Left cardiac atrium (tissue), 4 donors: Measurements from ENCODE around the gene GMDS. TPM values are rescaled to one million over a fixed set of nuclear protein-coding genes. Genes with fewer than 3 reads are reported as not detected.
A peak's percentile ranks its signal among the peaks of the same experiment; 100 is the strongest.

Experiments used
- ATAC-seq, 2 donors: fragments of 200-7000 bp; cut with Tn5 transposase; one replicate each; pipeline ENCODE4 v1.9.1; 2020; ENCODE audit warnings: mild to moderate bottlenecking in 2 of 2, moderate library complexity in 2 of 2
- DNase-seq: peaks from one replicate; pipeline ENCODE4 v3.0.0-alpha.2; 2020
- intact Hi-C, 2 donors: fragments of 100-400 bp; cut with DNase I; formaldehyde crosslinking; loops; one replicate each; pipeline versions ENCODE4 v1.14.1 to v1.15.1; 2022 to 2023
- total RNA-seq, 2 donors: library from RNA; stranded (reverse); fragmentation: NEBNext Ultra II Directional; extraction: Animal tissue kit (Norgen Biotek cat#: 25700); gene quantifications; one replicate each; pipeline ENCODE4 v1.2.1, GENCODE V29; 2021
- donor health status: DM: no; HTN: yes; CAD: no.
- donor health status: DM: no; HTN: yes; CAD: no; lungs with severe emphysema.
- donor health status: DM: yes; HTN: yes; CAD: no.
- donor health status: Dilated cardiomyopathy.

Gene GMDS
- total RNA-seq, 2 donors from 2014 or later: 8.4 to 20.8 TPM

DNA sequence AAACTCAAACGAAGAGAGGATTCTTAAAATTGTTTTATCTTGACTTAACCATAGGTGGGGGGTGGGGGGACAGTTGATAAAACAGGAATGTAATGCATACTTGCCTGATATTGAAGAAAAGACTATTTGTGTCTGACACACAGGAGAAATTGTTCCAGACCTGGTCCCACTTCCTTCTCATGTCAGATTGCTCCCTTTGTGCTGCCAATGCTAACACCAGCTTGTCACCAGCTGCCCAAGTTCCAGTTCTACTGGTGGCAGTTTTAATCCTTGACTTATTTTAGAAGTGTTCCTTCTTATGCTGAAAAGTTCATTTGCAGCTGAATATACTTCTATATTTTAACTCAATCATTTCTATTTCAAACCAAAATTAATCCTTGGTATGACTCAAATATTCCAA is 127.3 kb downstream of the GMDS start:
- intact Hi-C loops: no loop called here
- no peak for ATAC-seq
- DNase-seq: no peak

DNA sequence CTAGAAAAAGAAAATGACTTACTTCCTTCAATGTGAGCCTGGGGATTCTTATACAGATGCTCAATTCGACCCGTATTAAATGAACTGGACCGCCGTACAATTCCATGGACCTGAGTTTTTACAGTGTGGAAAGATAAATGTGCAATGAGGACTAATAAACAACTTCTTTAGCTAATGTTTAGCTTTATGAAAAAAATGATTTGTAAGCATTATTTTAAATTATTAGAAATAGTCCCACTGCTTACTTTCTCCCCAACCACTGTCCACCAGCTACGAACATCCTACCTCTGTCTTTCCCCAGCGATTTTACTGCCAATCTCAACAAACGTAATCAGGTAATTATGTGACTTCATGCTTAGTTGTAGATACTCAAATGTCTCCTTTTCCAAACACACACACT is 128.0 kb downstream of the GMDS start:
- intact Hi-C loops: no loop called here
- DNase-seq: no peak
- ATAC-seq: no peak

DNA sequence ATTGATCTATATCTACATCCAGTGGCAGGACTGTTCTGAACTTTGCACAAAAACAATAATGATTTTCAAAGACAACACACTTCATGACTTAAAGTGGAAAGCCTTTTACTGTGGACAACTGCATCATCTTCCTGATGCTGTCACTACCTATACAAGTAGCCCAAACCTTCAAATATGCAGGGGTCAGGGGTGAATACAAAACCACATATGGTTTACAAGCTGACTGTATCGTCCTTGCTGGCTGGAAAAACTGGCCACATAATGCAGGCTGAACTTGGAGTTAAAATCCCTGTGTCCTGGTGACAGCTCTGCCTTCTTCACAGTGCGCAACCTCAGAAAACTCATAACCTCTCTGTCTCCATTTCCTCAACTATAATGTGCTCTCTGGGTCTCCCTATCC is 128.9 kb downstream of the GMDS start:
- intact Hi-C loops: no loop called here
- no peak for ATAC-seq
- no peak for DNase-seq

DNA sequence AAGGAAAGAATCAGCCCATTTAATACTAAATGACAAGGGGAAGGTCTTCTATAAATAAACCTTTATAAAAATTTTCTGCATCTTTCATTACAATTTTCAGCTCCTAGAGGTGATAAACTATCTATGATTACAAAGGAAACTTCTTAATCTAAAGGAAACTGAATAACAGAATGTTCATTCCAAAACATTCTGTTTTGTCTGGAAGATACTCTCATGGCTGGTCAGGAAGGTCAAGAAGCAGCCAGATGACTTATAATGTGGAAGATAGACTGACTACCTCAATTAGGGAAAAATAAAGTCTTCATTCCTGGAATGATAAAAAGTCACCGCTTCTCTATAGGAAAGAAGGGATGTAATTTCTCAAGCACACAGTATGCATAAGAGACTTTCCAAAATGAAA is 131.3 kb downstream of the GMDS start:
- intact Hi-C loops: loop anchor here in 1 of 2 donors (5.0 kb wide), 1 partner anchor 73 kb away; no protein-coding TSS in a partner anchor
- no peak for DNase-seq
- ATAC-seq: no peak

DNA sequence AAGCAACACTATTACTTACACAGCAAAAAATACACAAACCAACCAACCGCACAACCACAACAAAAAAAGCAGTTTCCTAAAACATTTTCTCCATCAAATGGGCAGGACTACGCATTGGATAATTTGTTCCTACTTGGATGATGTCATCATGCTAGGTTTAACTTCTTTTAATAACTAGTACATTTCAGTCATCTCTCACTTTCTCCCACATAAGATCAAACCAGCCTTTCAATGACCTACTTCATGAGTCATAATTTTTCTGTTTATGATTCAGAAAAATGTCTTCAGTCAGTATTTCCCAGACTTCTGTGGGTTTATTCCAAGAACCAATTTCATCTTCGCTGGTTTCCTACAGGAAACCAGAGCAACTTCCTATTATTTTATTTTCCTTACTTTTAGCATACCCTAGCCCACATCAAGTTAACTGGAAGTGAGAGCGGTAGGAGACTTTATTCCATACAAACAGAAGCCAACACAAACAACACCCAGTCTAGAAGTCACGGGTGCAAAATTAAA is 134.2 kb downstream of the GMDS start:
- intact Hi-C loops: loop anchor here in 1 of 2 donors (5.0 kb wide), 1 partner anchor 76 kb away; no protein-coding TSS in a partner anchor

DNA sequence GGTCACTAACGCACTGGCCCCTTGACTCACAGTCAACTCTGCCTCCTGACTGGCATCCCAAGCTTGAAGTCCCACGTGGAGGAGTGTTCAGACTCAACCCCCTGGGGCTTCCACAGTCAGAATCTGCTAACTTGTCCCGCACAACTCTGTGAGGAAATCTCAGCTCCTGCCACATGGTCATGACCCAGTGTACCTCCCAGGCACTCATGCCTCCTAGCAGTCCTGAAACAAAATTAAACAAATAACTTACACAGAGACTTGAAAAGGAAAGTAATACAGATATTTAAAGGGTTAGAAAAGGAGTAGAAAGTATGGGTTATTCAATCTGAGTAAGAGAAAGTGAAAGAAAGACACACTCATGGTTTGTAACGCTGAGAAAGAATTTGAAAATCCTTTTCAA is 134.9 kb downstream of the GMDS start:
- DNase-seq (no peak), ATAC-seq (no peak)
- intact Hi-C loops: loop anchor here in 1 of 2 donors (5.0 kb wide), 1 partner anchor 77 kb away; no protein-coding TSS in a partner anchor

More for the DNA sequence above, 134.2 kb downstream of the GMDS start:
- ATAC-seq (peak; percentile 57 to 80), DNase-seq (no peak)

DNA sequence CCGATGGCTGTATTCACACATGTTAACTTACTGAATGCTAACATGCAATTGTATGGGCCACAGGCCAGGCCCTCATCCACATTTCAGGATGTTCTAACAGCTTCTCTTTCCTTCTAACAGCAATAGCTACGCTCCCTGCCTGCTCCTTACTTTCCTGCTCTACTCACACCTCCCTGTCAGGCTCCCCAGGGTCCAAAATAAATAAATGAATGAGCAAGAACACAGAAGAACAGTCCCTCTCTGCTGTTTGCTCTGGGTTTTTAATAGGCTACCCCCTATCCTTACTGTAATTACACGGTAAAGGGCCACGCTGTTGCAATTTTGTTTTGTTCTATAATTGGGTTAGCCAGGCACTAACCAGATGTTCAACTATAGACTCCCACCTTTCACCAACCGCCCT is 135.6 kb downstream of the GMDS start:
- no peak for DNase-seq
- no peak for ATAC-seq
- intact Hi-C loops: loop anchor here (5.0 kb wide), 2 partner anchors 78 to 507 kb away; no protein-coding TSS in a partner anchor

DNA sequence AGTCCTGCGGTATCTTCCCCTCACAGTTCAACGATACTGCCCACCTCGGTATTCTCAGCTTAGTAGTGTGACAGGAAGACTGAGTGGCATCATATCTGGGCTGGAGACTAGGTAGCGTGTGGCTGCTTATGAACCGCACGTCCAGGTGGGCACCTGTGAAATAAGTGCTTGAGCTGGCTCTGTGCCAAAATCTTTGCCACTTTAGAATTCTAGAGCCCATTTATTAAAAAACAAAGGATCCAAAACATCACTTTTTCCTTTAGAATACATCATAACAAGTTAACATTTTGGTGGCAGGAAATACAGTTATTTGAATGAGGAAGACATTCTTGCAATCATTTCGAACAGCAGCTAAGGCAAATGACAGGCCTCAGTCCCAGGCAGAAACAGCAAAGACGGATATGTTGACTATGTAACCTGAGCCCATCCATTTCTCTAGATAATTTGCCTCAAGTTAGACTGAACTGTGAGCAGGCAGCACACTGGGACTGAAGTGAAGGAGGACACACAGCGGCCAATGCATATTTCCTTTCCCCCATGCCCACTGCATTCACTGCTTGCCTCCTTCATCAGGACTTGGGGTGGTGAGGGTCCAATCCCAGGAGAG is 136.6 kb downstream of the GMDS start:
- no peak for DNase-seq
- intact Hi-C loops: loop anchor here in 1 of 2 donors (5.0 kb wide), 1 partner anchor 507 kb away; no protein-coding TSS in a partner anchor
- ATAC-seq: no peak

DNA sequence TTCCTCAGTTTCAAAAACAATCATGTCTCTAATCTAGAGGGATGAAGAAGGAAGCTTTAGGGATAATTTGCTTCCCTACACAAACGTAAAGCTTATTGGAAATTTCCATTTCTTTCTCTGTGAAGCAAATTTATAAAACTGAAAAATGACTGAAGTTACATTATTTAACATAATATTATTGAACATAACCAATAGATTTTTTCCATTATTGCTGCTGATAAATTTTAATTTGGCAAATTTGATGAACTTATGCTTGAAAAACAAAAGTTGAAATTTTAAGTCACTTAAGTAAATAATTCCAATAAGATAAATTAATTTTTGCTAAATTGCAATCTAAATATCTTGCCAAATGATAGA is 140.9 kb downstream of the GMDS start:
- intact Hi-C loops: loop anchor here in 1 of 2 donors (5.0 kb wide), 1 partner anchor 502 kb away; no protein-coding TSS in a partner anchor
- no peak for DNase-seq
- no peak for ATAC-seq

DNA sequence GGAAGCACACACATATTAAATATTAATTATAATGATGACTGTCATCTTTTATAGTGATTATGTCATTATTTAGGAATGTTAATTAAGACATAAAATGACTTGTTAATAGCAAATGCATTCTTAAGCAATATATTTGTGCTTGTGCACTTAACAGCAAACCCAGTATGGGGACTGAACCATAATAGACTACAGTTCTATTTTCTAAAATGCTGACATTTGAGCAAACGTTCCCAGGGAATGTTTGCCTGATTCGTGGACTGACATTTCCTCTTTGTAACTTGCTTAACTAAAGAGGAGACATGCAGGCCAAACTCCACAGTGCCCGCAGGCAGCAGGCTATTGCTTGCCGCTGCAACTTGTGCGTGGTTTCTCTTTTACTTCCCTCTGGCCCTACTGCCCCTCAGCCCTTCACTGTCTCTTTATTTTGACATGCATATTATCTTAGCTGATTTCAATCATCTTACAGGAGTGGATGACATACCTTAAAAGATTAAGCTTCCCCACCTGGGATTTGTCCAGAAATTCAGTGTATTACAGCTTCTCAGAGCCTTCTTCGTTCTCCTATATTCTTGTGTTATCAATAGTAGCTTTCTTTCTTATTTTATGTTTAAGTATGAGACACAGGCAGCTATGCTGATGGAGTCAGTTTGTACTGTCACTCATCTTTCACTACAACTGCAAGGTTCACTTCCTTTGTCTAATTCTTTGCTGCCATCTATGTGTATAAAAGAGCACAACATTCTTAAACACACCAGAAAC is 141.5 kb downstream of the GMDS start:
- ATAC-seq: peak; percentile 73 to 83
- intact Hi-C loops: loop anchor here in 1 of 2 donors (5.0 kb wide), 1 partner anchor 502 kb away; no protein-coding TSS in a partner anchor
- DNase-seq: no peak

DNA sequence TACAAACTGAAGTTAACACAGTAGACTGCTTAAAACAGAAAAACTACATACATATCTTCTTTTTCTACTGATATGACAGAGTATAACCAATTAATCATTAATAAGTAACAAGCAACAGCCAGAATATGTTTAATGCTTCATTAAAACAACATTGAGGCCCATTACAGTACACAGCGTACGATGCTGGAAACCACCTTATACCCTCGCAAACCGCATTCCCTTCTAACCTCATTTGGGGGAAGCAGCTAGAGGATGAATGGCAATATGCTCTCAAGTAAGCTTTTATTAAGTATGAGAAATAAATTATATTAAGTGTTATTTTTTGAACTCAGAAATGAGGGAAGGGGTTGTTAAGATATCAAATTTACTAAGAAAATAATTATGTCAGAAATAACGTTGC is 142.4 kb downstream of the GMDS start:
- ATAC-seq (no peak), DNase-seq (no peak)
- intact Hi-C loops: loop anchor here in 1 of 2 donors (5.0 kb wide), 1 partner anchor 501 kb away; no protein-coding TSS in a partner anchor

DNA sequence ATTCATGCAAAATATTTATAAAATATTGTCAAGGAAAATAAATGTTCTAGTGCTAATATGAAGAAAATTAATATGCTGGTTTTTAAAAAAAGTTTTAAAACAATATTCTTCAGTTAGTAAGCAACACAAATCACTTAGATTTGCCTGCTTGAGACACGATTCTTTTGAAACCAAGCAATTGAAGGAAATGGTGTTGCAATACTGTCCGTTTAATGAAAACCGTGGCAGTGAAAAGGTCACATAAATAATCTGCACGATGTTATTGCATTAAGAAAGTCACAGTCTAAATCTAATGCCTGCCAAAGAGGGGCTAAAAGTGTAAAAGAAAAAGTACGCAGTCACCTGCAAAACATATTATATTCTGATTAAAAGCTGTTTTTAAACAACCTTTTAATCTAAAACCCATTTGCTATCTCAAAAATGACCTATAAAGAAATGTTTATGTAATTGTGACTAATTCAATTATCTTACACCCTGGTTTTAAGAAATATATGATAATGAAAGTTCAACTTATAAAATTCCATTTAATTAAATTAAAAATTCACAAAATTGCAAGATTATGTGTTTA is 143.0 kb downstream of the GMDS start:
- intact Hi-C loops: loop anchor here in 1 of 2 donors (5.0 kb wide), 1 partner anchor 500 kb away; no protein-coding TSS in a partner anchor
- DNase-seq (no peak), ATAC-seq (no peak)

DNA sequence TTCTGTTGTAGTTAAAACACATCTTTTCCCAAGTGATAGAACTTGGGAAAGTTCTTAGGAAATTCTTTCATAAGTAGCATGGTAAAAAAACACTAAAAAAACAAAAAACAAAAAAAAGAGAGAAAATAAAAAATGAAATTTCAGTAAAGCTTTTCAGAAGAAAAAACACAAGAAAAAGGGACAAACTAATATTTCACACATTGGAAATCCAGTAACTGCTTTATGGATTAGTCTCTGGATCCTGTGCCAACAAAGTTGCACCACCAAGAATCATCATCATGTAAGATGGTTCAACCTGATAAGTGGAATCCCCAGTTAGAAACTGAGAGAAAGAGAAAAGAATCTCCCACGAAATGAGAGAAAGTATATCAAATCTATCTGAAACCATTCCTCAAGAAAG is 144.2 kb downstream of the GMDS start:
- intact Hi-C loops: loop anchor here in 1 of 2 donors (5.0 kb wide), 1 partner anchor 499 kb away; no protein-coding TSS in a partner anchor
- no peak for ATAC-seq
- DNase-seq: no peak

DNA sequence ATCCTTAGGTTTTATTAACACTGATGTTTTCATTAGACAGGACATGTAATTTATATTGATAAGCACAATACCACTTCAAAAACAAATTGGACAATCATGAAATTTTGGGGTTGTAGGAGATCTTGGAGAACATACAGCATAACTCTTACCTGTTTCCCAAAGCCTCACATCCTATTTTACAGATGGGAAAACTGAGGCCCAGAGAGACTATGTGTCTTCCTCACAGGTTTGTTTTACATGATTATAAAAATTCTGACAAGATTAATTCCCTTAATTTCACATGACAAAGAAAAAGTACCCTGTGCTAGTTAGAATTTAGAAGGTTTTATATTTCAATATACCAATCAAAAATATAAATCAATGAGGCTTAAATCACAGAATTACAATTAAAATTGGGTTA is 145.5 kb downstream of the GMDS start:
- DNase-seq: no peak
- intact Hi-C loops: loop anchor here in 1 of 2 donors (5.0 kb wide), 1 partner anchor 498 kb away; no protein-coding TSS in a partner anchor
- ATAC-seq: no peak

DNA sequence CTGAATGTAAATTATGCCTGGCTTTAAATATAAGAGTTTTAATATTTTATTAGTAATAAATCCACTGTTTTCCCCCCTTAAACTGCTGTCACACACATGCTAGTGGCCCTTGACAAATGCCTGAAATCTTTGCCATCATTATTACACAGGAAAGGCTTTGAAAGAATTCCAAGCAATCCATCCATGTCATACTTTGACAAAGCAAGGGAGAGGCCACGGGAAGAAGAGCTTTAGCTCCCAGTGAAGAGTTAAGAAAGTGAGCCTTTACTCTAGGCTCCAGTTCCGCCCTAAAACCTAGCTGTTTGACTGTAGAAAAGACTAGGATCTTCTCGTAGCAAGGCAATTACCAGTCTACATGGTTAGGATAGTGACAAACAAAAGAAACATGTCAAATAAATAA is 147.9 kb downstream of the GMDS start:
- DNase-seq (no peak), ATAC-seq (no peak)
- intact Hi-C loops: no loop called here

DNA sequence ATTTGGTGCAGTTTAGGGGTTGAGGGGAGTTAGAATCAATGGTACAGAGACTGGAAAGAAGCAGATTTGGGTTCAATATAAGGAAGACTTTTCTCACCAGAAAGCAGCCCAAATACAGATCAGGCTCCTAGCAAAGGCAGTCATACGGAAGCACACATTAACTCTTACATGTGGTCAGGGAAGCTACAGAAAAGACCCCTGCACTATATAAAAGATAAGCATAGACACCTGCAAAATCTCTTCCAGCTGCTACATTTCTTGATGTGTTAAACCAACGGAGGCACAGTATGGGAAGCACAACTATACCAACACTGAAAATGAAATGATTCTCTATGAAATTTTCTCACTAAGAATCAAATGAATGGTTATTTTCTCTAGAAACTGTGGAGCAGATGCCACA is 150.8 kb downstream of the GMDS start:
- no peak for ATAC-seq
- intact Hi-C loops: no loop called here
- DNase-seq: no peak

DNA sequence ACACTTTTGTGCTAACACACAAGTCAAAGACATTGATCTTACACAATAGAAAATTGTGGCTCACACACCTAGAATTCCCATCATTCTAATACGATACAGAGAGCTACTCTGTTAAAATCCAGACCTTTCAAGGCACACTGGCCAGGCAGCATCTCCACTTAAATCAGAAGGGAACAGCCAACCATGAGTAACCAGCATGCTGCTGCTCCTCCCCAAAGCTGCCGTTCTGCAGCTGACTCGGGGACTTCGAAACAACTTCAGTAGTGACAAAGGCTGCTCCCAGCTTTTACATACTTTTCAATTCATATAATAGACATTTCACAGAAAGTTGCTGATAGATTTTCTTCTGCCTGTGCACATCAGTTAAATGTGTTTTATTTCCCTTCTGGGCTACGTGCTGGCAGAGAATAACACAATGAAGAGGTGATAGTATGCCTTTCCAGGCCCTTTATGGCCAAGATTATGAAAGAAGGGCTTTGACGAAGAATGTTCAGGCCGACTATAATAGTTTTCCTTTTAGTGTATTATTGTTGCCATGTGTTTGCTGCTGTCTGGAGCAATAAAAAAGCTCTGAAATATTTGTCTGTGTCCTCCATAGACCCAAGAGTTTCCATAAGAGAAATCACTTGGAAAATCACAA is 159.0 kb downstream of the GMDS start:
- ATAC-seq: no peak
- DNase-seq: no peak
- intact Hi-C loops: no loop called here

DNA sequence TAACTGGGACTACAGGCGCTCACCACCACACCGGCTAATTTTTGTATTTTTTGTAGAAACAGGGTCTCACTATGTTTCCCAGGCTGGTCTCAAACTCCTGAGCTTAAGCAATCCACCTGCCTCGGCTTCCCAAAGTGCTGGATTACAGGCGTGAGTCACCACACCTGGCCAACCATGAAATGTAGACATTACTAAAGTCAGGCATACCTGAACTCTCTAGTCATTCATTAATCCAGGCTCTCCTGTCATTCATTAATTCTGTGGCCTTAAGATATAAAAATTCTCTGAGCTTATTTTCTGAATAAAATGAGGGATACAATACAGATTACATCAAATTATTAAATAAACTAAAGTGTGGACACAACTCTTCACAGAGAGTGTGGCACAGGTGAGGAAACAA is 159.7 kb downstream of the GMDS start:
- intact Hi-C loops: no loop called here
- ATAC-seq: no peak
- no peak for DNase-seq
